Anterior cingulate cortex (tissue), 58 donors: Measurements from ENCODE around the gene GPATCH4.
"Not testable (repeated sequence)": the region's sequence is repeated elsewhere in the genome, so short reads cannot be mapped to it uniquely, and the experiment has no call there.

Experiments used
- DNase-seq, 58 donors: peaks; one replicate each; lab custom pipeline; 2025; lab: John Stamatoyannopoulos, UW

Gene GPATCH4

GRCh38 chr1:156629823-156630449 is 28.7 kb upstream of the GPATCH4 start:
- DNase-seq = no peak

- peak in 10 of 58 donors; percentile 4 to 39 (median 24) for DNase-seq
These were observed 26.1 kb upstream of the GPATCH4 start for GRCh38 chr1:156627313-156627880.

GRCh38 chr1:156626079-156626438 is 24.8 kb upstream of the GPATCH4 start:
- DNase-seq = no peak

- DNase-seq = peak in 48 of 58 donors; percentile 14 to 83 (median 49)
These were observed 24.3 kb upstream of the GPATCH4 start for GRCh38 chr1:156625436-156626078.

- DNase-seq = peak in 2 of 58 donors; percentile 34 to 42
These were observed 23.6 kb upstream of the GPATCH4 start for GRCh38 chr1:156624814-156625435.

GRCh38 chr1:156623946-156624813 is 22.9 kb upstream of the GPATCH4 start:
- DNase-seq = peak in 37 of 58 donors; percentile 17 to 68 (median 38)

GRCh38 chr1:156622581-156623297 is 21.5 kb upstream of the GPATCH4 start:
- DNase-seq = no peak

- DNase-seq = no peak
These were observed 18.3 kb upstream of the GPATCH4 start for GRCh38 chr1:156619582-156619955.

GRCh38 chr1:156618853-156619581 is 17.7 kb upstream of the GPATCH4 start, which contains the start of gene HAPLN2:
Gene HAPLN2 (plus strand): TSS chr1:156619415. CDS start chr1:156623491, 4,076 bp downstream.
- DNase-seq = peak in 36 of 58 donors; percentile 13 to 79 (median 48)

GRCh38 chr1:156616463-156616862 is 15.2 kb upstream of the GPATCH4 start:
- DNase-seq = peak in 48 of 58 donors; percentile 16 to 93 (median 67)

GRCh38 chr1:156615946-156616345 is 14.7 kb upstream of the GPATCH4 start:
- peak in 6 of 58 donors; percentile 16 to 61 (median 48) for DNase-seq

GRCh38 chr1:156612666-156613065 is 11.4 kb upstream of the GPATCH4 start:
- no peak for DNase-seq

- not testable (repeated sequence) for DNase-seq
These were observed 8.8 kb upstream of the GPATCH4 start for GRCh38 chr1:156610072-156610471.

- DNase-seq = peak in 6 of 58 donors; percentile 7 to 46 (median 22)
These were observed 7.7 kb upstream of the GPATCH4 start for GRCh38 chr1:156608981-156609380.

GRCh38 chr1:156608036-156608674 is 6.9 kb upstream of the GPATCH4 start:
- DNase-seq = peak in 43 of 58 donors; percentile 11 to 85 (median 39)

- not testable (repeated sequence) for DNase-seq
These were observed 6.1 kb upstream of the GPATCH4 start for GRCh38 chr1:156607344-156607743.

GRCh38 chr1:156602557-156602993 is 1.3 kb upstream of the GPATCH4 start:
- no peak for DNase-seq

GRCh38 chr1:156601892-156602291 is 613 bp upstream of the GPATCH4 start:
- DNase-seq = no peak
